AG04450 (cell line): ENCODE data around the gene KIF26B. TPM values are rescaled to one million over a fixed set of nuclear protein-coding genes. Genes with fewer than 3 reads are reported as not detected.
A peak's percentile ranks its signal among the peaks of the same experiment; 100 is the strongest.

ENCODE experiments used
- CTCF ChIA-PET: fragments of 300-600, 350-600 bp; formaldehyde crosslinking; extraction: SDS; loops from one replicate; lab custom pipeline; 2022; ENCODE audit warnings: antibody characterized with exemption, inconsistent platforms; lab: Charles Lee
- POLR2A ChIA-PET: fragments of 350-600 bp; formaldehyde crosslinking; extraction: SDS; loops from one replicate; lab custom pipeline; 2021; ENCODE audit warnings: antibody characterized with exemption, inconsistent platforms; lab: Yijun Ruan, JAX
- DNase-seq: peaks from one replicate; pipeline ENCODE4 v3.0.0-alpha.2; 2011; ENCODE audit warnings: low read depth, low spot score
- H3K27ac ChIP-seq: one replicate; pipeline ENCODE4 v1.5.1; 2012; ENCODE audit warnings: low read depth, low read length, control low read depth
- H3K27me3 ChIP-seq: one replicate; pipeline ENCODE4 v1.6.0; 2012; ENCODE audit warnings: low read length; ENCODE audit not compliant: control insufficient read depth, insufficient read depth
- H3K4me3 ChIP-seq: 2 replicates; pipeline ENCODE4 v1.5.1; 2011; ENCODE audit warnings: mild to moderate bottlenecking, low read depth, low read length, control low read depth
- H3K9me3 ChIP-seq: 2 replicates; pipeline ENCODE4 v1.5.1; 2012; ENCODE audit warnings: low read length; ENCODE audit not compliant: control insufficient read depth, insufficient read depth
- polyA plus RNA-seq: library from polyadenylated mRNA; depleted of rRNA; stranded (reverse); fragments of >200 nt; gene quantifications from 2 replicates; pipeline ENCODE4 v1.2.3, GENCODE V29; 2011
- TF ChIP-seq, protein P1 (sequence below): IDR thresholded peaks from 2 replicates; pipeline ENCODE4 v1.5.1; 2011; ENCODE audit warnings: low read depth, low read length, control low read depth, inconsistent platforms

Gene KIF26B
- polyA plus RNA-seq, 1 experiment, result 2.4 TPM

GRCh38 chr1:245366886-245367285 is 212.1 kb downstream of the KIF26B start:
- peaks cover 3% of the 10 kb centered on the region for H3K9me3 ChIP-seq
- CTCF ChIA-PET, result no interaction called here
- no peaks in the 10 kb centered on the region for H3K27me3 ChIP-seq
- no peak for DNase-seq
- POLR2A ChIA-PET, result no interaction called here
- TF ChIP-seq, protein P1, sequence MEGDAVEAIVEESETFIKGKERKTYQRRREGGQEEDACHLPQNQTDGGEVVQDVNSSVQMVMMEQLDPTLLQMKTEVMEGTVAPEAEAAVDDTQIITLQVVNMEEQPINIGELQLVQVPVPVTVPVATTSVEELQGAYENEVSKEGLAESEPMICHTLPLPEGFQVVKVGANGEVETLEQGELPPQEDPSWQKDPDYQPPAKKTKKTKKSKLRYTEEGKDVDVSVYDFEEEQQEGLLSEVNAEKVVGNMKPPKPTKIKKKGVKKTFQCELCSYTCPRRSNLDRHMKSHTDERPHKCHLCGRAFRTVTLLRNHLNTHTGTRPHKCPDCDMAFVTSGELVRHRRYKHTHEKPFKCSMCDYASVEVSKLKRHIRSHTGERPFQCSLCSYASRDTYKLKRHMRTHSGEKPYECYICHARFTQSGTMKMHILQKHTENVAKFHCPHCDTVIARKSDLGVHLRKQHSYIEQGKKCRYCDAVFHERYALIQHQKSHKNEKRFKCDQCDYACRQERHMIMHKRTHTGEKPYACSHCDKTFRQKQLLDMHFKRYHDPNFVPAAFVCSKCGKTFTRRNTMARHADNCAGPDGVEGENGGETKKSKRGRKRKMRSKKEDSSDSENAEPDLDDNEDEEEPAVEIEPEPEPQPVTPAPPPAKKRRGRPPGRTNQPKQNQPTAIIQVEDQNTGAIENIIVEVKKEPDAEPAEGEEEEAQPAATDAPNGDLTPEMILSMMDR, result no peak
- H3K27ac ChIP-seq, result no peak overlapping the region
- H3K4me3 ChIP-seq, result no peak overlapping the region

GRCh38 chr1:245370175-245370825 is 215.5 kb downstream of the KIF26B start:
- CTCF ChIA-PET, result no interaction called here
- Histone ChIP-seq H3K9me3 (peaks cover 3% of the 10 kb centered on the region), H3K27ac (no peak overlapping the region), H3K27me3 (no peaks in the 10 kb centered on the region), H3K4me3 (no peak overlapping the region)
- POLR2A ChIA-PET, result no interaction called here
- no peak for DNase-seq
- TF ChIP-seq, protein P1, result no peak

DNA sequence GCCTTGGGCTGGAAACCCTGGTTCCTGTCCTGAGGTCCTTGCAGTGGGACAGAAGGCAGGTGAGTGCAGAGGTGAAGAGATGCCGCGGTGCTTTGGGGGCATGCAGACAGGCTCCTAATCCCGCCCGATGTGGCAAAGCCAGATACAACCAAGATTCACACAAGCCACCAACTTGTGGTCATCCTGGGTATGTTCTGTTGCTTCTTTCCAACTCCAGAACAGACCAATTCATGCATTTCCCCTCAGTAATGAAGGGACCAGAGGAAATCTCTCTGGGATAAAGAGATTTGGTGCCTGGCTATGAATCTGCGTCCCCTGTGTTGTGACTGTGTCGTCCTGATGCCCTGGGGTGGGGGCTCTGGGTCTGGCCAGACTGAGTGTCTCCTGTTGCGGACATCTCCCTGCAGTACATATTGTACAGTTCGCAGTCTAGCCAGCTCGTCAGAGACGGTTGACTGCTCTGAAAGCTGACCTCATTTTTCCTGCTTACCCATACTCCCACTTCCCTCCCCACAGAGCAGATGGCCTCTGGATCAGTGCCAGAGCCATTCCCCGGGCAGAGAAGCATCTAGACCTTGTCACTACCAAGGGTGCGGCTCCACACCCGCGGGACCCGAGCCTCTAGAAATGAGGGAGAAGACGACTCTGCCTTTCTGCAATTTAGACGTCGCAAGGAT is 216.3 kb downstream of the KIF26B start:
- DNase-seq, result no peak
- peaks cover 3% of the 10 kb centered on the region for H3K9me3 ChIP-seq
- TF ChIP-seq, protein P1, result no peak
- H3K4me3 ChIP-seq, result no peak overlapping the region
- no peaks in the 10 kb centered on the region for H3K27me3 ChIP-seq
- POLR2A ChIA-PET, result no interaction called here
- H3K27ac ChIP-seq, result peak overlapping the region; percentile 2
- CTCF ChIA-PET, result no interaction called here

- Histone ChIP-seq H3K4me3 (no peak overlapping the region), H3K27me3 (no peaks in the 10 kb centered on the region), H3K9me3 (peaks cover 3% of the 10 kb centered on the region), H3K27ac (no peak overlapping the region)
- POLR2A ChIA-PET, result no interaction called here
- TF ChIP-seq, protein P1, result no peak
- DNase-seq, result no peak
- CTCF ChIA-PET, result interaction anchor here (1.0 kb wide), 1 partner anchor 8 kb away, joined by 3 read pairs; no protein-coding TSS in a partner anchor
Measured at GRCh38 chr1:245373131-245373530, 218.3 kb downstream of the KIF26B start.
